ENCODE data around the gene WNT7B. TPM values are rescaled to one million over a fixed set of nuclear protein-coding genes. Genes with fewer than 3 reads are reported as not detected.

Gene WNT7B
- total RNA-seq, 1 donor from 2014 or later: 14.2 TPM

DNA sequence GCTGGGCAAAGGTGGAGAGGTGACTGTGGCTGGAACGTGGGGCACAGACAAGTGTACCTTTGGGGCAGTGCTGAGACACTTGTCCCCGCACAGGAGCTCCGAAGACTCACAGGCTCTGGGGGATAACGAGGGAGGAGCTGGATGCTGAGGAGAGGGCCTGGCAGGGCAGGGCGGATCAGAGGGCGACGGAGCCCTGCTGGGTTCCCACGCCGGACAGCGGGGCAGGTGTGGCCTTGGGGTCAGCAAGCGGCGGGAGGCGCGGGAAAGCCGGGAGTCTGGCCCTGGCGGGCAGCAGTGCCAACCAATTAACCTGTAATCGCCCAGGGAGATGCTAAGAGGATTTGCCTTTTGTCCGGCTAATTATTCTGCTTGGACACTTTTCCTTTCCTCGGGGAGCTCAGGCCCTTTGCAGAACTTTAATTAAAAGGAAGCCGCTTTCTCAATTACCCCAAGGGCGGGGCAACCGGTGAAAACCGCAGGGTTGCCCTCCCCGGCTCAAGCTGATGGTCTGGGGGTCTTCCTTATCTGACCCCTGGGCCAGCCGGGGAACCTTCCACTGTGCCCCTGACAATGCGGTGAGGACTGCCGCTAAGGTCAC is 71.5 kb downstream of the WNT7B start:
- Mint-ChIP-seq H3K4me3 (no peak overlapping the region), H3K4me1 (peaks cover 29% of the 10 kb centered on the region), H3K36me3 (ENCODE audit: low read depth) (no peaks in the 10 kb centered on the region), H3K27me3 (ENCODE audit: low read depth) (no peaks in the 10 kb centered on the region), H3K27ac (ENCODE audit: unreplicated experiment) (no peak overlapping the region), H3K9me3 (no peaks in the 10 kb centered on the region)
- TF ChIP-seq, protein P1, sequence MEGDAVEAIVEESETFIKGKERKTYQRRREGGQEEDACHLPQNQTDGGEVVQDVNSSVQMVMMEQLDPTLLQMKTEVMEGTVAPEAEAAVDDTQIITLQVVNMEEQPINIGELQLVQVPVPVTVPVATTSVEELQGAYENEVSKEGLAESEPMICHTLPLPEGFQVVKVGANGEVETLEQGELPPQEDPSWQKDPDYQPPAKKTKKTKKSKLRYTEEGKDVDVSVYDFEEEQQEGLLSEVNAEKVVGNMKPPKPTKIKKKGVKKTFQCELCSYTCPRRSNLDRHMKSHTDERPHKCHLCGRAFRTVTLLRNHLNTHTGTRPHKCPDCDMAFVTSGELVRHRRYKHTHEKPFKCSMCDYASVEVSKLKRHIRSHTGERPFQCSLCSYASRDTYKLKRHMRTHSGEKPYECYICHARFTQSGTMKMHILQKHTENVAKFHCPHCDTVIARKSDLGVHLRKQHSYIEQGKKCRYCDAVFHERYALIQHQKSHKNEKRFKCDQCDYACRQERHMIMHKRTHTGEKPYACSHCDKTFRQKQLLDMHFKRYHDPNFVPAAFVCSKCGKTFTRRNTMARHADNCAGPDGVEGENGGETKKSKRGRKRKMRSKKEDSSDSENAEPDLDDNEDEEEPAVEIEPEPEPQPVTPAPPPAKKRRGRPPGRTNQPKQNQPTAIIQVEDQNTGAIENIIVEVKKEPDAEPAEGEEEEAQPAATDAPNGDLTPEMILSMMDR (conservative IDR thresholded peaks at IDR 0.05): no peak
- DNase-seq (ENCODE audit: low read depth, low spot score): no peak

- no peaks in the 10 kb centered on the region for H3K9me3 Mint-ChIP-seq
- peaks cover 26% of the 10 kb centered on the region for H3K4me1 Mint-ChIP-seq
- no peak overlapping the region for H3K27ac Mint-ChIP-seq (ENCODE audit: unreplicated experiment)
- H3K36me3 Mint-ChIP-seq (ENCODE audit: low read depth): no peaks in the 10 kb centered on the region
- TF ChIP-seq, protein P1 (conservative IDR thresholded peaks at IDR 0.05): no peak
- H3K27me3 Mint-ChIP-seq (ENCODE audit: low read depth): no peaks in the 10 kb centered on the region
- no peak for DNase-seq (ENCODE audit: low read depth, low spot score)
- H3K4me3 Mint-ChIP-seq: no peak overlapping the region
Observed at GRCh38 chr22:45904236-45904635, 72.7 kb downstream of the WNT7B start.

DNA sequence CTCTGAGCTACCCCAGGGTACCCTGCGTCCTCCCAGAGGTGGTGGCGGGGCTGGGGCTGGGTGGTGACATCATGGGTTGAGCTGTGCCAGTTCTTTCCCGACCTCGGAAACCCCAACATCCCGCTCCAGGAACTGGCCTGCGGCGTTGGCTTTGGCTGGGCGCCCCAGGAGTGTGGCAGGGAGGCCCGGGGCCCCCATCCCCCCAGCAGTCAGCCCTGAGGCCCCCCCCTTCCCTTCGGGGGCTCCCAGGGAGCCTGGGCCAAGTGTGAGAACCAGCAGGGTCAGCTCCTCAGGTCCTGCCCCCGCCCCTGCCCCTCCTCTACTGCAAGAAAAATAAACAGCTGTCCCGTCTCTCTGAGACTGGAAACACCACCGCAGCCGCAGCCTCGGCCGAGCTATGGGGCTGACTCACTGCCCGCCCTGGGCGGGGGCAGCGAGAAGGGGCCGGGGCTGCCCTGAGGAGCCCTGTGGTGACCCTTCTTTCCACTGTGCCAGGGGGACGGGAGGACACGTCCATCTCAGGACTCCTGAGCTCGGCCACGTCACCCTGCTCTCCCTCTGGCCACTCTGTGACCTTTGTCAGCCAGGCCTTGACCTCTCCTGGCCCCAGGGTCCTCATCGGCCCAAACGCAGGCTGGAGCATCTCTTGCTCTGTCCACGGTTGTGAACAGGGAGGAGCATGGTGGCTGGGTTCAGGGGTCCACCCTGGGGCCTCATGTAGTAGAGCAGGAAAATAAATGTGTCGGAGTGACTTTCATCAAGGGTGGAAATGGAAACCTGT is 73.4 kb downstream of the WNT7B start:
- Mint-ChIP-seq H3K36me3 (ENCODE audit: low read depth) (no peaks in the 10 kb centered on the region), H3K27ac (ENCODE audit: unreplicated experiment) (no peak overlapping the region), H3K4me1 (peaks cover 26% of the 10 kb centered on the region), H3K9me3 (no peaks in the 10 kb centered on the region), H3K4me3 (no peak overlapping the region), H3K27me3 (ENCODE audit: low read depth) (no peaks in the 10 kb centered on the region)
- TF ChIP-seq, protein P1 (conservative IDR thresholded peaks at IDR 0.05): no peak
- DNase-seq (ENCODE audit: low read depth, low spot score): no peak

GRCh38 chr22:45897736-45898135 is 79.2 kb downstream of the WNT7B start:
- Mint-ChIP-seq H3K36me3 (ENCODE audit: low read depth) (no peaks in the 10 kb centered on the region), H3K27me3 (ENCODE audit: low read depth) (no peaks in the 10 kb centered on the region), H3K27ac (ENCODE audit: unreplicated experiment) (no peak overlapping the region), H3K9me3 (no peaks in the 10 kb centered on the region), H3K4me3 (no peak overlapping the region), H3K4me1 (peaks cover under 1% of the 10 kb centered on the region)
- TF ChIP-seq, protein P1 (conservative IDR thresholded peaks at IDR 0.05): no peak
- no peak for DNase-seq (ENCODE audit: low read depth, low spot score)

GRCh38 chr22:45896964-45897538 is 79.9 kb downstream of the WNT7B start:
- no peak overlapping the region for H3K4me3 Mint-ChIP-seq
- no peaks in the 10 kb centered on the region for H3K27me3 Mint-ChIP-seq (ENCODE audit: low read depth)
- H3K9me3 Mint-ChIP-seq: no peaks in the 10 kb centered on the region
- no peak for DNase-seq (ENCODE audit: low read depth, low spot score)
- H3K4me1 Mint-ChIP-seq: no peaks in the 10 kb centered on the region
- H3K27ac Mint-ChIP-seq (ENCODE audit: unreplicated experiment): no peak overlapping the region
- H3K36me3 Mint-ChIP-seq (ENCODE audit: low read depth): no peaks in the 10 kb centered on the region
- TF ChIP-seq, protein P1 (conservative IDR thresholded peaks at IDR 0.05): no peak

Data from neural crest cell (in vitro differentiated cells).